ENCODE measurements around the gene WAPL.

The WAPL gene

DNA sequence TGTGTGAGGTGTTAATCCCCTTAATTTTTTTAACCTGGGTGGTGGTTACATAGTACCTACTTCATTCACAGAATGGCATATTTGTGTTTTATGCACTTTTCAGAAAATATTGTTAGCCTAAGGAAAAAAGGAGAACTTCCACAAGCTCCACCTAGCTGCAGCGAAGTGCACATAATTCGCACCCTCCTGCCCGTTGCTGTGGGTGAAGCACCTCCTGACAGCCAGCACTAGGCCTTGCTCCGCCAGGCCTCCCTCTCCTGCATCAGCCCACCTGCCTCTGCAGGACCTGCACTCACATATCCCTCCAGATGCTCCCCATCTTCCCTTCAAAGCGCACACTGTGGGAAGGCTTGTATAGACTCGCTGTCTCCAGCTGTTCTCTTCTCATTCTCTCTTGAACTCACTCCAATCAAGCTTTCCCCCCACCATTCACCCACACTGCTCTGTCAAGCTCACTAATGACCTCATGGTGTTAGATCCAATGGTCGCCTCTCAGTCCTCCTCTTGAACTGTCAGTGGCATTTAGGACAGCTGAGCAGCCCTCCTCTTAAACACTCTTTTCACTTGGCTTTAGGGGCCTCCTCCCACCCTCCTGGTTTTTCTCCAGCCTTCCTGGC lies 134.3 kb downstream of the WAPL start:
- DNase-seq (no peak), ATAC-seq (peak; percentile 29)

DNA sequence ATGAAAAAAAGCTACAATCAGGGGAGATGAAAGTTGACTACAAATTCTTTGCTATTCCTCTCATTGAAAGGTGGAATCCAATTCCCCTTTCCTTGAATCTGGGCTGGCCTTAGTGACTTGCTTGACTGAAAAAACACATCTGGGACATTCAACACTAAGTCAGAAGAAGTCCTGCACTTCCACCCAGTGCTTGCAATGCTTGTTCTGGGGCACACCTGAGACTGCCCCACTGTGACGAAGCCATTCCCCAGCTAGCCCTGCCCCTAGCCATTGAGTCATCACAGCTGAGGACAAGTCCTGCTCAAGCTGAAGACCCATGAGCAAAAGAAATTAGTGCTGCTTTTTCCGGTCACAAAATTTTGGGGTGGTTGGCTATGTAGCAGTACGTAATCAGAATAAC lies 135.8 kb downstream of the WAPL start:
- ATAC-seq (no peak), DNase-seq (no peak)
